DOHH2 (cell line): ENCODE results near the gene DHDDS.

Experiments used
- H3F3A ChIP-seq: fragments of 200-600 bp; sonication (generic), shearing (Covaris generic); 2 replicates; pipeline ENCODE4 v1.6.0; 2016; ENCODE audit warnings: antibody characterized with exemption, mild to moderate bottlenecking; ENCODE audit not compliant: control insufficient read depth, insufficient read depth
- H3K27ac ChIP-seq: fragments of 200-600 bp; sonication (generic); 2 replicates; pipeline ENCODE4 v1.5.1; 2014; ENCODE audit warnings: low read depth, mild to moderate bottlenecking, low read length, moderate library complexity
- H3K27me3 ChIP-seq: fragments of 200-600 bp; sonication (generic); 2 replicates; pipeline ENCODE4 v1.6.1; 2014; ENCODE audit warnings: mild to moderate bottlenecking, low read length, mixed read lengths; ENCODE audit not compliant: control insufficient read depth
- H3K36me3 ChIP-seq: fragments of 200-600 bp; sonication (generic); 2 replicates; pipeline ENCODE4 v1.6.1; 2014; ENCODE audit warnings: mild to moderate bottlenecking, low read length, moderate library complexity, mixed read lengths; ENCODE audit not compliant: control insufficient read depth
- H3K4me1 ChIP-seq: fragments of 200-600 bp; sonication (generic); 2 replicates; pipeline ENCODE4 v1.6.1; 2014; ENCODE audit warnings: mild to moderate bottlenecking, low read length, mixed read lengths; ENCODE audit not compliant: control insufficient read depth
- H3K4me2 ChIP-seq: fragments of 200-600 bp; sonication (generic); 2 replicates; pipeline ENCODE4 v1.6.0; 2014; ENCODE audit warnings: mild to moderate bottlenecking, low read length, moderate library complexity
- H3K4me3 ChIP-seq: fragments of 200-600 bp; sonication (generic); 2 replicates; pipeline ENCODE4 v1.5.1; 2014; ENCODE audit warnings: mild to moderate bottlenecking, low read length, mixed read lengths
- H3K79me2 ChIP-seq: fragments of 200-600 bp; sonication (generic); 2 replicates; pipeline ENCODE4 v1.6.1; 2014; ENCODE audit warnings: mild to moderate bottlenecking, low read length, mixed read lengths; ENCODE audit not compliant: control insufficient read depth
- H3K9me2 ChIP-seq: fragments of 200-600 bp; sonication (generic); replicated peaks from 2 replicates; pipeline ENCODE4 v1.6.1; 2014; ENCODE audit warnings: mild to moderate bottlenecking, low read length, mixed read lengths; ENCODE audit not compliant: control insufficient read depth
- H3K9me3 ChIP-seq: fragments of 200-600 bp; sonication (generic); 2 replicates; pipeline ENCODE4 v1.6.1; 2014; ENCODE audit warnings: antibody characterized with exemption, low read length, mixed read lengths; ENCODE audit not compliant: control insufficient read depth, insufficient read depth
- H4K20me1 ChIP-seq: fragments of 200-600 bp; sonication (generic); 2 replicates; pipeline ENCODE4 v1.6.0; 2014; ENCODE audit warnings: low read depth, mild to moderate bottlenecking, antibody characterized with exemption, low read length, moderate library complexity; ENCODE audit not compliant: control insufficient read depth, insufficient read depth
- EZH2phosphoT487 ChIP-seq: fragments of 200-600 bp; sonication (generic); IDR thresholded peaks from 2 replicates; pipeline ENCODE4 v1.6.1; 2017; ENCODE audit warnings: borderline replicate concordance, mild to moderate bottlenecking, antibody characterized with exemption, low read length, moderate library complexity, mixed read lengths
- TF ChIP-seq, protein P1 (sequence below): fragments of 200-600 bp; sonication (generic); IDR thresholded peaks from one replicate; pipeline ENCODE4 v1.5.1; 2014; ENCODE audit warnings: antibody characterized with exemption, mild to moderate bottlenecking, low read depth, low read length; ENCODE audit not compliant: poor library complexity, severe bottlenecking

Gene DHDDS

DNA sequence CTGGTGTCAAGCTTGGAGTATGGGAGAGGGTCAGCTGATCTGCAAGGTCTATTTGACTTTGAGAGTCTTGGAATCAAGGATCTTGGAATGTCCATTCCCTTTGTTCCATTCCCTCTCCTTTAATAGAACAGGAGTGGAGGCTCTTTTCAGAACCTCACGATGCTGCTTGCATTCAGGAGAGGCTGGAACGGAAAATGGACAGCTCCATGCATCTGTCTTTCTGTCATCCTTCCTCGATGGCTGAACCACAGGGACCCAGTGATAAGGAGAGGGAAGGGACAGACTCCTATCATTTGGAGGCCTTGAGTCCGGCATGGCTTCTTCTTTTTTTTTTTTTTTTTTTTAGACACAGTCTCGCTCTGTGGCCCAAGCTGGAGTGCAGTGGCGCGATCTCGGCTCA, 36.4 kb upstream of the DHDDS start:
- Histone ChIP-seq H3K9me3 (no peaks in the 10 kb centered on the region), H3K79me2 (no peaks in the 10 kb centered on the region), H3K27ac (no peak overlapping the region), H3F3A (no peaks in the 10 kb centered on the region), H3K4me3 (no peak overlapping the region), H3K36me3 (no peaks in the 10 kb centered on the region), H3K4me2 (no peak overlapping the region), H3K27me3 (peaks cover 4% of the 10 kb centered on the region; the same call in 1 of the 2 replicates), H3K4me1 (no peaks in the 10 kb centered on the region), H3K9me2 (no peaks in the 10 kb centered on the region), H4K20me1 (no peaks in the 10 kb centered on the region)
- TF ChIP-seq, protein P1, sequence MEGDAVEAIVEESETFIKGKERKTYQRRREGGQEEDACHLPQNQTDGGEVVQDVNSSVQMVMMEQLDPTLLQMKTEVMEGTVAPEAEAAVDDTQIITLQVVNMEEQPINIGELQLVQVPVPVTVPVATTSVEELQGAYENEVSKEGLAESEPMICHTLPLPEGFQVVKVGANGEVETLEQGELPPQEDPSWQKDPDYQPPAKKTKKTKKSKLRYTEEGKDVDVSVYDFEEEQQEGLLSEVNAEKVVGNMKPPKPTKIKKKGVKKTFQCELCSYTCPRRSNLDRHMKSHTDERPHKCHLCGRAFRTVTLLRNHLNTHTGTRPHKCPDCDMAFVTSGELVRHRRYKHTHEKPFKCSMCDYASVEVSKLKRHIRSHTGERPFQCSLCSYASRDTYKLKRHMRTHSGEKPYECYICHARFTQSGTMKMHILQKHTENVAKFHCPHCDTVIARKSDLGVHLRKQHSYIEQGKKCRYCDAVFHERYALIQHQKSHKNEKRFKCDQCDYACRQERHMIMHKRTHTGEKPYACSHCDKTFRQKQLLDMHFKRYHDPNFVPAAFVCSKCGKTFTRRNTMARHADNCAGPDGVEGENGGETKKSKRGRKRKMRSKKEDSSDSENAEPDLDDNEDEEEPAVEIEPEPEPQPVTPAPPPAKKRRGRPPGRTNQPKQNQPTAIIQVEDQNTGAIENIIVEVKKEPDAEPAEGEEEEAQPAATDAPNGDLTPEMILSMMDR: no peak
- TF ChIP-seq EZH2phosphoT487: no peak

DNA sequence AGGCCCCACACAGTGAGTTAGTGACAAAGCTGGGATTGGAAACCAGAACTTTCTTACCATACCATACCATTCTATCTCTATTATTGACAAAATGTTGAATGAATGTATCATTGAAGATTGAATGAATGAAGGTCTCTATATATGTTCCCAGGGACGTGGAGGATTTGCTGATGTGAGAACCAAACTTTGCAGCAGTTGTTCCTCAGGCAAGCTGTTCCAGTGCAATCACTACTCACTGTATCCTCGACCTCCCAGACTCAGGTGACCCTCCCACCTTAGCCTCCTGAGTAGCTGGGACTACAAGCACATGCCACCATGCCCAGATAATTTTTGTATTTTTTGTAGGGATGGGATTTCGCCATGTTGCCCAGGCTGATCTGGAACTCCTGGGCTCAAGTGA, 33.1 kb upstream of the DHDDS start:
- Histone ChIP-seq H3K4me2 (no peak overlapping the region), H3F3A (no peaks in the 10 kb centered on the region), H3K4me1 (no peaks in the 10 kb centered on the region), H3K36me3 (no peaks in the 10 kb centered on the region), H4K20me1 (no peaks in the 10 kb centered on the region), H3K9me2 (no peaks in the 10 kb centered on the region), H3K27me3 (peaks cover 11% of the 10 kb centered on the region), H3K79me2 (no peaks in the 10 kb centered on the region), H3K4me3 (no peak overlapping the region), H3K9me3 (no peaks in the 10 kb centered on the region), H3K27ac (no peak overlapping the region)
- TF ChIP-seq, protein P1: no peak
- TF ChIP-seq EZH2phosphoT487: no peak

DNA sequence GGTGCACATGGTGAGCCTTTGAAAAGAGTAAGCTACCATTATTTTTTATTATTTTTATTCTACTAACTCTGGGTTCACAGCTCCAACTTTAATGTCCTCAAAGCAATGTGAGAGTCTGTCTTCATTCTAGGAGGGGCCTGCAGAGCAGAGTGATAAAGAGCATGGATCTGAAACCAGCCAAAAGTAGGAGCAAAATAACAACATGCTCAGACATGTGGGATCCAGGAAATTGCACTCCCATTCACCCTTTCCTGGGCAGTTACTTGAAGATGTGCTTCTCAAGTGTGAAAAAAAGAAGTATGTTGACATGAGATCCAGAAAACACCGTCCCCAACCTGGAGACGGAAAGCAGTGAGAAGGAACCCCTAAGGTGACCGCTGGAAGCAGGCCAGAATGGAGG, 30.2 kb upstream of the DHDDS start:
- peaks cover 23% of the 10 kb centered on the region for H3K27me3 ChIP-seq
- TF ChIP-seq, protein P1: no peak
- no peak for TF ChIP-seq EZH2phosphoT487
- H3K36me3 ChIP-seq: no peaks in the 10 kb centered on the region
- no peaks in the 10 kb centered on the region for H3K9me3 ChIP-seq
- H3K4me2 ChIP-seq: no peak overlapping the region
- H3K27ac ChIP-seq: no peak overlapping the region
- H3K9me2 ChIP-seq: no peaks in the 10 kb centered on the region
- no peaks in the 10 kb centered on the region for H3F3A ChIP-seq
- no peak overlapping the region for H3K4me3 ChIP-seq
- no peaks in the 10 kb centered on the region for H4K20me1 ChIP-seq
- no peaks in the 10 kb centered on the region for H3K4me1 ChIP-seq
- H3K79me2 ChIP-seq: no peaks in the 10 kb centered on the region

DNA sequence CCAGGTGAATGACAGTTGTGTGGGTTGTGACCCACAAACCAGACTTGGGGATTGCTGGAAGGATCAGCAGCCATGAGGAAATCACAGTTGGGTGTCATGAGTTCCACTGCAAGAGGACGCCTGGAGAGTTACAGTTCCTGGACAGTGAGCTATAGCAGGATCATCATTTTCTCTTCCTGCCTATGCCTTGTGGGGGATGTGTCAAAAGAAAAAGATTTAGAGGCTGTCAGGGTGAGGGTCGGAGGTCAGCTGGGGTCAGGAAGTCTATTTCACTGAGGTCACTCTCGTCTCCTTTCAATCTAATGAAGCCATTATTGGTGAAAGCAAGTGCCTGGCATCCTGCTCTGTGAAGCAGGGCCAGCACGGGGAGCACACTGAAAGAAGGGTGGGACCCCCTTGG, 28.5 kb upstream of the DHDDS start:
- Histone ChIP-seq H3K9me3 (no peaks in the 10 kb centered on the region), H4K20me1 (no peaks in the 10 kb centered on the region), H3K4me3 (no peak overlapping the region), H3K4me2 (no peak overlapping the region), H3K79me2 (no peaks in the 10 kb centered on the region), H3K4me1 (peaks cover 1% of the 10 kb centered on the region), H3K36me3 (no peaks in the 10 kb centered on the region), H3K27me3 (peaks cover 30% of the 10 kb centered on the region), H3F3A (no peaks in the 10 kb centered on the region), H3K27ac (no peak overlapping the region), H3K9me2 (no peaks in the 10 kb centered on the region)
- no peak for TF ChIP-seq EZH2phosphoT487
- TF ChIP-seq, protein P1: no peak
